Thyroid gland (tissue), 4 donors: Measurements from ENCODE around the gene COL20A1. TPM values are rescaled to one million over a fixed set of nuclear protein-coding genes. Genes with fewer than 3 reads are reported as not detected.

ENCODE experiments used
- DNase-seq, 2 donors: peaks; one replicate each; pipeline ENCODE4 v3.0.0-alpha.2; 2019
- H3K27ac ChIP-seq, 3 donors: fragments of 200-600 bp; sonication (generic); 1 replicate in 2 of 3; 2 replicates in 1 of 3; pipeline ENCODE4 v1.5.1; 2016 to 2019; ENCODE audit warnings: mild to moderate bottlenecking in 1 of 3, moderate library complexity in 1 of 3
- H3K27me3 ChIP-seq: fragments of 200-600 bp; sonication (generic); one replicate; pipeline ENCODE4 v1.5.1; 2019
- H3K36me3 ChIP-seq, 2 donors: fragments of 200-600 bp; sonication (generic); one replicate each; pipeline ENCODE4 v1.5.1; 2016 to 2019
- H3K4me1 ChIP-seq, 2 donors: fragments of 200-600 bp; sonication (generic); one replicate each; pipeline ENCODE4 v1.5.1; 2017 to 2019
- H3K4me3 ChIP-seq, 3 donors: fragments of 200-600 bp; sonication (generic); replicated peaks in 1 of 3; 1 replicate in 2 of 3; 2 replicates in 1 of 3; pipeline ENCODE4 v1.5.1; 2016; ENCODE audit warnings: mild to moderate bottlenecking in 1 of 3
- H3K9me3 ChIP-seq: fragments of 200-600 bp; sonication (generic); one replicate; pipeline ENCODE4 v1.5.1; 2017
- POLR2A ChIP-seq, 2 donors: fragments of 450-650 bp; IDR thresholded peaks; one replicate each; pipeline ENCODE4 v1.6.1; 2017; ENCODE audit warnings: antibody characterized with exemption in 2 of 2, mild to moderate bottlenecking in 2 of 2, moderate library complexity in 1 of 2
- WGBS, 2 donors: methylation state at CpG; one replicate each; pipeline ENCODE4 v1.1.5; 2017; 5-methylcytosine and 5-hydroxymethylcytosine counted together
- intact Hi-C: fragments of 100-400 bp; cut with DNase I; formaldehyde crosslinking; loops from one replicate; pipeline ENCODE4 v1.15.1; 2023
- total RNA-seq, 4 donors: library from RNA; depleted of rRNA; stranded (reverse); fragments of >200 nt; gene quantifications; one replicate each; pipeline ENCODE4 v1.2.3, GENCODE V29; 2016
- TF ChIP-seq, protein P1 (sequence below), 6 experiments: fragments of 200-600 bp in 3 of 6; fragments of 450-650 bp in 3 of 6; sonication (generic) in 3 of 6; IDR thresholded peaks; one replicate each; pipeline ENCODE4 v1.5.1; 2016 to 2019; ENCODE audit warnings: antibody characterized with exemption in 6 of 6, mild to moderate bottlenecking in 2 of 6, inconsistent platforms in 1 of 6, moderate library complexity in 1 of 6

COL20A1 gene
- total RNA-seq, 4 donors from 2014 or later = 0.13 TPM; not detected in 3

GRCh38 chr20:63318391-63319163 lies 25.6 kb downstream of the COL20A1 start:
- H3K9me3 ChIP-seq = no peaks in the 10 kb centered on the region
- H3K27me3 ChIP-seq = no peaks in the 10 kb centered on the region
- no peak overlapping the region for H3K27ac ChIP-seq
- TF ChIP-seq POLR2A (IDR thresholded peaks at IDR 0.05) = no peak
- TF ChIP-seq, protein P1, sequence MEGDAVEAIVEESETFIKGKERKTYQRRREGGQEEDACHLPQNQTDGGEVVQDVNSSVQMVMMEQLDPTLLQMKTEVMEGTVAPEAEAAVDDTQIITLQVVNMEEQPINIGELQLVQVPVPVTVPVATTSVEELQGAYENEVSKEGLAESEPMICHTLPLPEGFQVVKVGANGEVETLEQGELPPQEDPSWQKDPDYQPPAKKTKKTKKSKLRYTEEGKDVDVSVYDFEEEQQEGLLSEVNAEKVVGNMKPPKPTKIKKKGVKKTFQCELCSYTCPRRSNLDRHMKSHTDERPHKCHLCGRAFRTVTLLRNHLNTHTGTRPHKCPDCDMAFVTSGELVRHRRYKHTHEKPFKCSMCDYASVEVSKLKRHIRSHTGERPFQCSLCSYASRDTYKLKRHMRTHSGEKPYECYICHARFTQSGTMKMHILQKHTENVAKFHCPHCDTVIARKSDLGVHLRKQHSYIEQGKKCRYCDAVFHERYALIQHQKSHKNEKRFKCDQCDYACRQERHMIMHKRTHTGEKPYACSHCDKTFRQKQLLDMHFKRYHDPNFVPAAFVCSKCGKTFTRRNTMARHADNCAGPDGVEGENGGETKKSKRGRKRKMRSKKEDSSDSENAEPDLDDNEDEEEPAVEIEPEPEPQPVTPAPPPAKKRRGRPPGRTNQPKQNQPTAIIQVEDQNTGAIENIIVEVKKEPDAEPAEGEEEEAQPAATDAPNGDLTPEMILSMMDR (IDR thresholded peaks at IDR 0.05) = no peak
- intact Hi-C loops = no loop called here
- peaks cover 0 to 10% of the 10 kb centered on the region in 2 donors for H3K4me1 ChIP-seq
- no peaks in the 10 kb centered on the region for H3K36me3 ChIP-seq
- 89 to 95% methylated on average over 11 to 14 of the region's 24 CpGs for whole genome bisulfite sequencing, 2 donors
- DNase-seq = no peak
- no peak overlapping the region for H3K4me3 ChIP-seq

DNA sequence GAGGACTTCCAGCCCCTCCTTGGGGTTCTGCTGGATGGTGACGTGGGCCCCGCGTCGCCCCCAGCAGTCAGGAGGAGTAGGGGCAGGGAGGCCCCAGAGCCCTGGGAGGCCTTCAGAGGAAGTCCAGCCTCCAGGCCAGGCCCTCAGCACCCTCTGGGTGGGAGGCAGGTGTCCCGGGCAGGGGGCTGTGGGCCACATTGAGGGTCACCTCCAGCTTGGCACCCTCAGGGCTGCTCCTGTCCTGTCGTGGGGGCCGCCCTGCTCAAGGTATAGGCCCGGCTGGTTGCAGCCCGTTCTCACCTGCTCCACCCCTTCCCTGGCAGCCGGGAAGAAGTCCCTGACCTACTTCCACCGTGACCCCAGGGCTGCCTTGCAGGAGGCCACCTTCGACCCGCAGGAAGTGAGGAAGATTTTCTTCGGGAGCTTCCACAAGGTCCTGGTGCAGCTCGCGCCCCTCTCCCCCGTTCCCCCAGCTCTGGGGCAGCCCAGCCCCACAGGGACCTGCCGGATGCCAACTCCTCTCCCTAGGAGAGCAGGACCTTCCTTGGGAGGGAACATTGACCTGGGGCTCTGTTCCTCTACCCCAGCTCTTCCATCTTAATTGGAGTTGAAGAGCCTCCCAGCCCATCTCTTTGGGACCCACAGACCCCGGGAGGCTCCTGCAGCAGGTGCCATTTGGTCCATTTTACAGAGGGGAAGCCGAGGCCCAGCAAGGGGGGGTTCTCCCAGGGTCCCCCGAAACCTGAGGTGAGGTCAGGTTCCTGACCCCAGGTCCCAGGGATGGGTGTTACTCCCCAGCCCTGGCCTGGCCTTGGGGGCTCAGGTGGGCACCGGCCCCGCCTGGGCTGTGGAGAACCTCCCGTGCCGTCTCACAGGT lies 26.4 kb downstream of the COL20A1 start:
- Histone ChIP-seq H3K27me3 (no peaks in the 10 kb centered on the region), H3K4me1 (peaks cover 0 to 10% of the 10 kb centered on the region in 2 donors), H3K9me3 (no peaks in the 10 kb centered on the region), H3K4me3 (no peak overlapping the region), H3K36me3 (no peaks in the 10 kb centered on the region), H3K27ac (no peak overlapping the region)
- intact Hi-C loops = loop anchor here (5.0 kb wide), 1 partner anchor 43 kb away; the partner anchor contains the start of gene CHRNA4
- TF ChIP-seq, protein P1 (IDR thresholded peaks at IDR 0.05) = no peak
- no peak for TF ChIP-seq POLR2A (IDR thresholded peaks at IDR 0.05)
- 71 to 94% methylated on average over 9 to 12 of the region's 25 CpGs for WGBS, 2 donors
- no peak for DNase-seq

GRCh38 chr20:63320041-63320511 lies 27.1 kb downstream of the COL20A1 start:
- DNase-seq = no peak
- H3K27ac ChIP-seq = no peak overlapping the region
- intact Hi-C loops = loop anchor here (5.0 kb wide), 1 partner anchor 42 kb away; the partner anchor contains the start of gene CHRNA4

DNA sequence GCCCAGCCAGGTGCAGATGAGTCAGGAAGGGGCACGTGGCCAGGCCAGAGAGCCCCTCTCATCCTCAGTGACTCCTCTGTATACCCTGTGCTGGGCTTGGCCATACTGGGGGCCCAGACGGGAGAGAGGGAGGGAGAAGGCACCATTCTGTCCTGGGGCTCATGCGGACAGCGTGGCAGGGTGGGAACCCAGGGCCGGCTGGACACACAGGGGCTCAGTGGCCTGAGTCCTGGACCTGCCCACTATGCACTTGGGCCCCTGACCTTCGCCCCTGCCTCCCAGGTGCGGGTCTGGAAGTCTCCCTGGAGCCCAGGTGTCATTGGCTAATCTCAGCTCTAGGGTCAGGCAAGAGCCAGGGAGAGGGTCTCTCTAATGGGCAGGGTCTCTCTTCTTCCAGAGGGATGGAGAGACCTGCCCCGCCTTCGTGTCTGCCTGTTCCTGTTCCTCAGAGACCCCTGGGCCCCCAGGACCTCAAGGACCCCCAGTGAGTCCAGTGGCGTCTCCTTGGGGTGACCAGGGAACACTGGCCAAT lies 27.7 kb downstream of the COL20A1 start:
- TF ChIP-seq POLR2A (IDR thresholded peaks at IDR 0.05) = no peak
- TF ChIP-seq, protein P1 (IDR thresholded peaks at IDR 0.05) = no peak
- intact Hi-C loops = loop anchor here (5.0 kb wide), 1 partner anchor 42 kb away; the partner anchor contains the start of gene CHRNA4
- no peaks in the 10 kb centered on the region for H3K27me3 ChIP-seq
- WGBS, 2 donors = 74 to 75% methylated on average over 3 to 6 of the region's 10 CpGs
- peak in 1 of 2 donors; percentile 0 for DNase-seq
- no peaks in the 10 kb centered on the region for H3K36me3 ChIP-seq
- H3K9me3 ChIP-seq = no peaks in the 10 kb centered on the region
- H3K27ac ChIP-seq = no peak overlapping the region
- H3K4me3 ChIP-seq = no peak overlapping the region
- peaks cover 0 to 10% of the 10 kb centered on the region in 2 donors for H3K4me1 ChIP-seq

More at GRCh38 chr20:63320041-63320511, 27.1 kb downstream of the COL20A1 start:
- H3K9me3 ChIP-seq = no peaks in the 10 kb centered on the region
- H3K36me3 ChIP-seq = no peaks in the 10 kb centered on the region
- TF ChIP-seq POLR2A (IDR thresholded peaks at IDR 0.05) = no peak
- TF ChIP-seq, protein P1 (IDR thresholded peaks at IDR 0.05) = no peak
- 91 to 100% methylated on average over 3 to 17 of the region's 23 CpGs for WGBS, 2 donors
- no peak overlapping the region for H3K4me3 ChIP-seq
- peaks cover 0 to 10% of the 10 kb centered on the region in 2 donors for H3K4me1 ChIP-seq
- no peaks in the 10 kb centered on the region for H3K27me3 ChIP-seq
